Natural killer cell (primary cell): ENCODE measurements around the gene CEP68. TPM values are rescaled to one million over a fixed set of nuclear protein-coding genes. Genes with fewer than 3 reads are reported as not detected.
A peak's percentile ranks its signal among the peaks of the same experiment; 100 is the strongest.

Source experiments
- ATAC-seq, 3 donors: fragments of 150-1000 bp in 2 of 3; fragments of 200-7000 bp in 1 of 3; cut with Tn5 transposase; 1 replicate in 1 of 3; 2 replicates in 2 of 3; pipeline ENCODE4 v1.10.0; 2021; ENCODE audit warnings: mild to moderate bottlenecking in 2 of 3, moderate library complexity in 2 of 3
- DNase-seq, 2 donors: peaks; one replicate each; pipeline versions ENCODE4 v3.0.0 to v3.0.0-alpha.2; 2013 to 2021; ENCODE audit warnings: mixed read lengths in 1 of 2
- H3K27ac ChIP-seq: one replicate; pipeline ENCODE4 v1.5.1; 2013; ENCODE audit warnings: mild to moderate bottlenecking, low read length
- H3K27me3 ChIP-seq: one replicate; pipeline ENCODE4 v1.6.1; 2013; ENCODE audit warnings: low read length; ENCODE audit not compliant: control insufficient read depth, insufficient read depth
- H3K36me3 ChIP-seq: one replicate; pipeline ENCODE4 v1.6.1; 2013; ENCODE audit warnings: low read length; ENCODE audit not compliant: control insufficient read depth, insufficient read depth
- H3K4me1 ChIP-seq: one replicate; pipeline ENCODE4 v1.6.1; 2013; ENCODE audit warnings: low read length; ENCODE audit not compliant: control insufficient read depth, insufficient read depth
- H3K4me3 ChIP-seq: one replicate; pipeline ENCODE4 v1.5.1; 2013; ENCODE audit warnings: low read length
- H3K9me3 ChIP-seq: one replicate; pipeline ENCODE4 v1.6.1; 2013; ENCODE audit warnings: low read length; ENCODE audit not compliant: control insufficient read depth, insufficient read depth
- H3K27ac Mint-ChIP-seq, 2 donors: one replicate each; pipeline ENCODE4 v1.8.0; 2022; ENCODE audit warnings: mild to moderate bottlenecking in 2 of 2, mixed read lengths in 2 of 2, moderate library complexity in 1 of 2
- H3K27me3 Mint-ChIP-seq, 2 donors: one replicate each; pipeline ENCODE4 v1.8.0; 2022; ENCODE audit warnings: low read depth in 2 of 2, mixed read lengths in 2 of 2
- H3K36me3 Mint-ChIP-seq: one replicate; pipeline ENCODE4 v1.8.0; 2022; ENCODE audit warnings: mixed read lengths
- H3K4me1 Mint-ChIP-seq, 2 donors: one replicate each; pipeline ENCODE4 v1.8.0; 2022; ENCODE audit warnings: mixed read lengths in 2 of 2
- H3K4me3 Mint-ChIP-seq: one replicate; pipeline ENCODE4 v1.8.0; 2022; ENCODE audit warnings: mild to moderate bottlenecking, moderate library complexity, mixed read lengths
- H3K9me3 Mint-ChIP-seq, 2 donors: one replicate each; pipeline ENCODE4 v1.8.0; 2022; ENCODE audit warnings: mixed read lengths in 2 of 2
- WGBS: methylation state at CpG from one replicate; pipeline ENCODE4 v1.1.7; 2013; ENCODE audit warnings: missing lambda C conversion rate; ENCODE audit not compliant: insufficient coverage; 5-methylcytosine and 5-hydroxymethylcytosine counted together
- intact Hi-C: fragments of 100-400 bp; cut with micrococcal nuclease; formaldehyde crosslinking; loops from one replicate; pipeline ENCODE4 v1.14.2; 2022
- total RNA-seq, 4 donors: library from RNA; stranded (reverse); fragments of 120-200 nt in 1 of 4; gene quantifications; one replicate each; pipeline versions ENCODE4 v1.2.3 to v1.2.4, GENCODE V29; 2013 to 2022
- TF ChIP-seq, protein P1 (sequence below): fragments of 200-600 bp; IDR thresholded peaks from one replicate; pipeline ENCODE4 v1.8.0; 2022; ENCODE audit warnings: antibody characterized with exemption

Gene CEP68
- total RNA-seq, 3 donors from 2014 or later (not counting 1 experiment from before 2014, with no cell fraction given) = 5.6 to 8.3 (median 5.8) TPM

DNA sequence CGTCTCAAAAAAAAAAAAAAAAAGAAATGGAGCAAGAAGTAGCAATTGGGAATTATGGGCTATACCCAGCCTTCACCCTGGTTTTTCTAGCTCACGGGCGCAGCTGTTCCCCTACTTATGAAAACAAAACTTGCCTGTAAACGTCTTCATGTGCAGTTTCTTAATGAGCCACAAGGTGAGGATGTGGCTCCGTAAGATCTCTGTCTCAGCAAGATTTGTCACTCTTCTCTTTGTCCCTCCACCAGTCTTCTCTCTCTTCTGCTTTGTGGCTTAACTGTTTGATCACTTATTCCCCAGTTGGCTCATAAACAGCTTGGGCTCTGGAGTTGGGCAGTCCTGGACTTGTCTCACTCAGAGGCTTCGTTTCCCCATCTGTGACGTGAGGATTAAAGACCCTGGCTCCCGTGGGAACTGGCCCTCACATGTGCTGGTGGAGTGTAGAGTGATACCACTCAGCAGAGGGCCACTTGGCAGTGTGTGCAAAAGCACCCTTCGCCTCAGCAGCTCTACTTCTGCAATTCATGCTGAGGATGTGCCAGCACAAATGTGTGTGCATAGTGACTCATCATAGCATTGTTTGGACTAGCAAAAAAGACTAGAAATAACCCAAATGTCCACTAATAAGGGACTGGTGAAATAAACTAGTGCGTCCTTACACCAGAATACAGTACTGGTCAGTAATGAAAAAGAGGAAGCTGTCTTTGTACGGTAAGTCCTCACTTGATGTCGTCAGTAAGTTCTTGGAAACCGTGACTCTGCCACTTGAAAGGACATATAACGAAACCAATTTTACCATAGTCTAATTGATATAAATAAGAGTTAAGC lies 8.7 kb downstream of the CEP68 start:
- 29% methylated on average over 11 of the region's 14 CpGs for WGBS
- no peaks in the 10 kb centered on the region for H3K9me3 ChIP-seq
- Mint-ChIP-seq H3K9me3 (no peaks in the 10 kb centered on the region), H3K4me3 (no peak overlapping the region), H3K27ac (peak overlapping the region in 1 of 2 donors; percentile 35), H3K4me1 (peaks cover 18 to 19% of the 10 kb centered on the region in 2 donors), H3K36me3 (no peaks in the 10 kb centered on the region), H3K27me3 (no peaks in the 10 kb centered on the region)
- peak; percentile 82 to 96 (median 88) for ATAC-seq
- no peaks in the 10 kb centered on the region for H3K27me3 ChIP-seq
- no peak overlapping the region for H3K27ac ChIP-seq
- no peak overlapping the region for H3K4me3 ChIP-seq
- TF ChIP-seq, protein P1, sequence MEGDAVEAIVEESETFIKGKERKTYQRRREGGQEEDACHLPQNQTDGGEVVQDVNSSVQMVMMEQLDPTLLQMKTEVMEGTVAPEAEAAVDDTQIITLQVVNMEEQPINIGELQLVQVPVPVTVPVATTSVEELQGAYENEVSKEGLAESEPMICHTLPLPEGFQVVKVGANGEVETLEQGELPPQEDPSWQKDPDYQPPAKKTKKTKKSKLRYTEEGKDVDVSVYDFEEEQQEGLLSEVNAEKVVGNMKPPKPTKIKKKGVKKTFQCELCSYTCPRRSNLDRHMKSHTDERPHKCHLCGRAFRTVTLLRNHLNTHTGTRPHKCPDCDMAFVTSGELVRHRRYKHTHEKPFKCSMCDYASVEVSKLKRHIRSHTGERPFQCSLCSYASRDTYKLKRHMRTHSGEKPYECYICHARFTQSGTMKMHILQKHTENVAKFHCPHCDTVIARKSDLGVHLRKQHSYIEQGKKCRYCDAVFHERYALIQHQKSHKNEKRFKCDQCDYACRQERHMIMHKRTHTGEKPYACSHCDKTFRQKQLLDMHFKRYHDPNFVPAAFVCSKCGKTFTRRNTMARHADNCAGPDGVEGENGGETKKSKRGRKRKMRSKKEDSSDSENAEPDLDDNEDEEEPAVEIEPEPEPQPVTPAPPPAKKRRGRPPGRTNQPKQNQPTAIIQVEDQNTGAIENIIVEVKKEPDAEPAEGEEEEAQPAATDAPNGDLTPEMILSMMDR = peak; percentile 84
- intact Hi-C loops = loop anchor here (1.0 to 2.0 kb wide), 3 partner anchors 66 to 122 kb away; partner anchors contain the start of gene RAB1A
- DNase-seq = peak in 1 of 2 donors; percentile 83
- H3K4me1 ChIP-seq = peaks cover 20% of the 10 kb centered on the region
- peaks cover 3% of the 10 kb centered on the region for H3K36me3 ChIP-seq

DNA sequence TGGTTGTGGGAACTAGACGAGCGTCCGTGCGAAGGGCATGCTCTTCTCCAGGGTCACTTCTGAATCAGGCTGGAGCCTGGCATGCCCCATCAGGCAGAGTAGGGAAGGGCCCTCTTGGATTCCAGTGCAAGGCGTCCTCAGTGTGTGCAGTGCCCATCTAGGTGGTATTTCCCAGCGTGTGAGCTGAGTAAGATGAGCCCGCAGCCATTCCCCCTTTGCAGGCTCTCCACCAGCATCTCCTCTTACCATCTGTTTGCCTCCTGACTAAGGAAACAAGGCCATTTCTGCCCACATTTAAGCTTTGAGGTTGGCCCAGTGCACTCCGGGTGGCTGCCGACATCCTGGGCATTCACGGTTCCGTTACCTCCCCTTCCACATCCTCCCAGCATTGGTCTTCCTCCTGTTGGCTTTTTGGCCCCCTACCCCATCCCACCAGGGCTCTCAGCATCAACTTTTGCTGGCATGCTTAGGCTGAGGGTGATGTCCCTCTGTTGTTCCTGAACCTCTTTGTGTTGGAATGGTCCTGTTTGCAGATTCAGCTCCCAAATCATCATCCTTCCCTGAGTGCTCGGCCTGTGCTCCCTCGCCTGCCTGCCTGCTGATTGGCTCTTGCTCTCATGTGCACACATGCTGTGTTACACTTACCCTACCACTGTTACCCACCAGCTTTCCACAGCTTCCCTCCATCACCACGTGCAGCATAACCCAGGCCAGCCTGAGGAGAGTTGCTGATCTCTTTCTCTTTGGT lies 11.8 kb downstream of the CEP68 start:
- TF ChIP-seq, protein P1 = no peak
- no peak overlapping the region for H3K4me3 Mint-ChIP-seq
- no peak for ATAC-seq
- H3K27ac Mint-ChIP-seq = peak overlapping the region; percentile 32 to 39
- intact Hi-C loops = no loop called here
- no peaks in the 10 kb centered on the region for H3K27me3 ChIP-seq
- no peak overlapping the region for H3K4me3 ChIP-seq
- H3K9me3 ChIP-seq = no peaks in the 10 kb centered on the region
- peak in 1 of 2 donors; percentile 27 for DNase-seq
- H3K36me3 Mint-ChIP-seq = no peaks in the 10 kb centered on the region
- peaks cover 20% of the 10 kb centered on the region for H3K4me1 ChIP-seq
- H3K36me3 ChIP-seq = peaks cover 24% of the 10 kb centered on the region
- H3K27ac ChIP-seq = no peak overlapping the region
- H3K9me3 Mint-ChIP-seq = no peaks in the 10 kb centered on the region
- WGBS = 47% methylated on average over 14 of the region's 14 CpGs
- H3K4me1 Mint-ChIP-seq = peaks cover 19 to 26% of the 10 kb centered on the region in 2 donors
- no peaks in the 10 kb centered on the region for H3K27me3 Mint-ChIP-seq

DNA sequence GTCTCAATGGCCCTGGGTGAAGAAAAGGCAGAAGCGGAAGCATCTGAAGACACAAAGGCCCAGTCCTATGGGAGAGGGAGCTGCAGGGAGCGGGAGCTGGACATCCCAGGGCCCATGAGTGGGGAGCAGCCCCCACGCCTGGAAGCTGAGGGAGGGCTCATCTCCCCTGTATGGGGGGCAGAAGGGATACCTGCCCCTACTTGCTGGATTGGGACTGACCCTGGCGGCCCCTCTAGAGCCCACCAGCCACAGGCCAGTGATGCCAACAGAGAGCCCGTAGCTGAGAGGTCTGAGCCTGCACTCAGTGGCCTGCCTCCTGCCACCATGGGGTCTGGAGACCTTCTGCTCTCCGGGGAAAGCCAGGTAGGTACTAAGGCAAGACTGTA lies 13.2 kb downstream of the CEP68 start:
- WGBS = 93% methylated on average over 6 of the region's 6 CpGs
- H3K4me1 ChIP-seq = peaks cover 18% of the 10 kb centered on the region
- TF ChIP-seq, protein P1 = no peak
- H3K36me3 Mint-ChIP-seq = no peaks in the 10 kb centered on the region
- peak overlapping the region in 1 of 2 donors; percentile 23 for H3K27ac Mint-ChIP-seq
- H3K4me3 Mint-ChIP-seq = no peak overlapping the region
- no peaks in the 10 kb centered on the region for H3K27me3 ChIP-seq
- no peaks in the 10 kb centered on the region for H3K9me3 ChIP-seq
- no peaks in the 10 kb centered on the region for H3K9me3 Mint-ChIP-seq
- DNase-seq (no peak), ATAC-seq (no peak)
- H3K27me3 Mint-ChIP-seq = no peaks in the 10 kb centered on the region
- H3K4me3 ChIP-seq = no peak overlapping the region
- peaks cover 19 to 26% of the 10 kb centered on the region in 2 donors for H3K4me1 Mint-ChIP-seq
- no peak overlapping the region for H3K27ac ChIP-seq
- intact Hi-C loops = loop anchor here (1.0 kb wide), 1 partner anchor 118 kb away; no protein-coding TSS in a partner anchor
- peaks cover 28% of the 10 kb centered on the region for H3K36me3 ChIP-seq
